GM15510 (cell line): ENCODE results near the gene SLC7A14.

Experiments
- POLR2A ChIP-seq: IDR thresholded peaks from 3 replicates; pipeline ENCODE4 v1.6.1; 2011; ENCODE audit warnings: borderline replicate concordance; ENCODE audit not compliant: insufficient read length; ENCODE audit errors: extremely low read depth

Gene SLC7A14

DNA sequence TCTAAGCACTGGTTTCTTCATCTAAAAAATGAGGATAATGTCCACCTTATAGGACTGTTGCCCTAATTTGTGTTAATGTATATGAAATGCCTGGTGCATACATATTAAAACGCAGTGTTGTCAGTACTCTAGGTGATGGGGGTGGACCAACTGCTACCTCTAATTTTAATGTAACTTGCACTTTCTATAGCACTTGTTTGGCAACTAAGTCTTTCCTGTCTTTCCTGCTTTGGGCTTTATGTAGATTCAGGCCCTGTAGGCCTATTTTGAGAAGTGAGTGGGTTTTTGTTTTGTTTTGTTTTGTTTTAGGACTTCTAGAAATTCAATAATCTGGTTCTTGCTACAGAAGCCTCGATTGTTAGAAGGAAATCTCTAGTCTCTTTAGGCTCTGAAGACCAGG lies 21.2 kb downstream of the SLC7A14 start:
- TF ChIP-seq POLR2A: no peak

GRCh38 chr3:170563712-170564423 lies 22.0 kb downstream of the SLC7A14 start:
- no peak for TF ChIP-seq POLR2A

DNA sequence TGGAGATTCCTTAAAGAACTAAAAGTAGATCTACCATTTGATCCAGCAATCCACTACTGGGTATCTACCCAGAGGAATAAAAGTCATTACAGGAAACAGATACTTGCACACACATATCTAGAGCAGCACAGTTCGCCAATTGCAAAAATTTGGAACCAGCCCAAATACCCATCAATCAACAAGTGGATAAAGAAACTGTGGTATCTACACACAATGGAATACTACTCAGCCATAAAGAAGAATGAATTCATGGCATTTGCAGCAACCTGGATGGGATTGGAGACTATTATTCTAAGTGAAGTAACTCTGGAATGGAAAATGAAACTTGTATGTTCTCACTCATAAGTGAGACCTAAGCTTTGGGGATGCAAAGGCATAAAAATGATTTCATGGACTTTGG lies 23.8 kb downstream of the SLC7A14 start:
- TF ChIP-seq POLR2A: no peak

GRCh38 chr3:170560717-170561382 lies 25.0 kb downstream of the SLC7A14 start:
- TF ChIP-seq POLR2A: no peak

DNA sequence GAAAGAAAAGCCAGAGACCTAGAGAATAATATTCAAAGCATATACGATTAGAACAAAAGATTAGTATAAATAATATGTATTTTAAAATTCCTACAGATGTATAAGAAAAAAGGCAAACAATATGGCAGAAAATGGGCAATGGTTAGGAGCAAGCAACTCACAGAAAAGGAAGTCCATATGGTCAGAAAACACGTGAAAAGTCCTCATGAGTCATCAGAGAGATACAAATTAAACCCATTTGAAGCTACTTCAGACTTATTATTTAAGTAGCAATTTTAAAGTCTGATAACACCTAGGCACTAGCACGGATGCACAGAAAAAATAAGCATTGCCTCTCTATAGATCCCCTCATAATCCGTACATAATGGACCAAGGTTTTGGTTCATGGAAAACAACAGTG lies 25.6 kb downstream of the SLC7A14 start:
- no peak for TF ChIP-seq POLR2A

DNA sequence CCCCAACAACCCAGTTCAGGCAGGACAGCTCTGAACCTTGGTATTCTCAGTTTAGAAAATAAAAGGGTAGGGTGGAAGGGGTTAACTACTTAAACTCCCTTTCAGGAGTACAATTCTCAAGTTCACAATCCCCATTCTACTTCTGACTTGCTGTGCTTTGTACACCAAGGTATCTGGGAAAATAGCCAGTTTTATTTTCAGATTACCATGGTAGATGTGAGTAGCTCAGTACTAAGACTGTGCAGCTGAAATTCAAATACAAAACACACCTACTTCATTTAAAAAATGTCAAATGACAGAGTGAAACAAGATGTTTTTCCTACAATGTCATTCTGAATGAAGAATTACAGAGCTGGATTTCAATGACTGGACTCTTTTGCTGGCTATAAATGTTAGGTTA lies 27.4 kb downstream of the SLC7A14 start:
- no peak for TF ChIP-seq POLR2A

GRCh38 chr3:170555329-170555728 lies 30.5 kb downstream of the SLC7A14 start:
- no peak for TF ChIP-seq POLR2A

DNA sequence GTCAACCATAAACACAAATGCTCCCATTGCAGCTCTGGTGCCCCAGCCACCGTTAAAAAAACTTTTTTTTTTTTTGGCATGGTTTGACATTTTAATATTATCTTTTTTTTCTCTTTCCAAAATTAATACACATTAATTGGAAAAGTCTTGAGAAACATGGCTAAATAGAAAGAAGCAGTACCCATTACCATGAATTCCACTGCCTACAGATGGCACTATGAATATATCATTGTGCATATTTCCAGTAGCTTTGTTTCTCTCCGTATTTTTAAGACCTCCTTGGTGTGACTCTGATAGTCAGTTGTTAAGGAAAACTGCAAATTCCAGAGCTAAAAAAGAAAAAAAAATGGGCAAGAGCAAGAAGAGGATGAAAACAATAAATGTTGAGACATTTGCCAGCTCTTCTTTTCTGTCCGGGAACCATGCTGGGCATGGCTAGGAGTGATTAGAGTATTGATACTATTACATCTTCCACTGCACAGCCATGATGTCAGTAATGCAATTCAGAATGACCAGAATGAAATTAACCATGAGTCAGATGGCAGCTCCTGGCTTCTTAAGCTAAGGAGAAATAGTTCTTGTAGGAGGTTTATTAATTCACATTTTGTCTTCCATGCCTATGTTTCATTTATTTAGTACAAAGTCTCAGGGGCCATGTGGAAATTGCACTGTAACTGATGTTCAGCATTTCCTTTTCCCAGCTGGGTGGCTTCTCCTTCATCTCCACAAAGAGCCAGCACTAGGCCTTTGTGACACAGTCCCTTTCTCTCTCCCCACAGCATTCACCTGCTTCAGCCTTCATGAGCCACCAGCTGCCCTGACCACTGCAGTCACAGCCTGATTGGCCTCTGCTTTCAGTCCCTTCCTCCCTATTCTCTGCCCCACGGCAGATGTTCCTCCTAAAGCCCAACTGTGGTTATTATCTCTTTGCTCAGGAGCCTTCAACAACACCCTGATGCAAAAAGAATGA lies 31.8 kb downstream of the SLC7A14 start:
- TF ChIP-seq POLR2A: no peak

DNA sequence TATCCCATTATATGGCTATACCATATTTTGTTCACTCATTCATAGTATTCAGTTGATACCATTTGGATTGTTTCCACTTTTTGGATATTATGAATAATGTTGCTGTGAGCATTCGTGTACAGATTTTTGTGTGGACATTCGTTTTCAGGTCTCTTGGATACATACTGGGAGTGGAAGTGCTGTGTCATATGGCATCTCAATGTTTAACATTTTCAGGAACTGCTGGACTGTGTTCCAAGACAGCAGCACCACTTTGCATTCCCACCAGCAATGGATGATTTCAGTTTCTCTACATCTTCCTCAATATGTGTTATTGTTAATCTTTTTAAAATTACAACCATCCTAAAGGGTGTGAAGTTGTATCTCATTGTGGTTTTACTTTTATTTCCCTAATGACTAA lies 34.6 kb downstream of the SLC7A14 start:
- no peak for TF ChIP-seq POLR2A

GRCh38 chr3:170542704-170543103 lies 43.2 kb downstream of the SLC7A14 start:
- TF ChIP-seq POLR2A: no peak

DNA sequence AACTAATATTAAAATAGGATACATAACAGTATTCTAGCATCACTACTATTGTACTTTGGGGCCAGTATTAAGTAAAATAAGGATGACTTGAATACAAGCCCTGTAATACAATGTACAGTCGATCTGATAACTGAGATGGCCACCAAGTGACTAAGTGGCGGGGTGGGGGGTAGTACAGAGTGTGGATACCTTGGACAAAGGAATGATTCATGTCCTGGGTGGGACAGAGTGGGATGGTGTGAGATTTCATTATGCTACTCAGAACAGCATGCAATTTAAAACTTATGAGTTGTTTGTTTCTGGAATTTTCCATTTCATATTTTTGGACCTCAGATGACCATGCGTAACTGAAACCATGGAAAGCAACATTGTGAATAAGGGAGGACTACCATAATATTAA lies 46.0 kb downstream of the SLC7A14 start:
- no peak for TF ChIP-seq POLR2A

DNA sequence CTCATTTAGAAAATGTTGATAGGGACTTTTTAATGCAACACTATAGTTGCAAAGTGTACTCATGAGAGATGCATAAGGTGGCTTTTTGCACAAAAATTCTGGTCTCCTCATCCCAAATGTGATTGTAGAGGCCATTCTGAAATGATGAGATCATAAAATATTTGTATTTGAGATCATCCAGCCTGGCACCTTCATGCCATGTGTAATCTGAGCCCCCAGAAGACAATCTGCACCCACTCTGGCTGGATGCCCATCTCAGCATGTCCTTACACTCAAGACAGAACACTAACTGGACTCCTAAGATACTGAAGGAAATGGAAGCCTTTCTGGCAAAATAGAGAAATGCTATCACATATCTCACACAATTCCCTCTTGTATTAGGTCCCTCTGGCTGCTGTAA lies 49.2 kb downstream of the SLC7A14 start:
- no peak for TF ChIP-seq POLR2A

DNA sequence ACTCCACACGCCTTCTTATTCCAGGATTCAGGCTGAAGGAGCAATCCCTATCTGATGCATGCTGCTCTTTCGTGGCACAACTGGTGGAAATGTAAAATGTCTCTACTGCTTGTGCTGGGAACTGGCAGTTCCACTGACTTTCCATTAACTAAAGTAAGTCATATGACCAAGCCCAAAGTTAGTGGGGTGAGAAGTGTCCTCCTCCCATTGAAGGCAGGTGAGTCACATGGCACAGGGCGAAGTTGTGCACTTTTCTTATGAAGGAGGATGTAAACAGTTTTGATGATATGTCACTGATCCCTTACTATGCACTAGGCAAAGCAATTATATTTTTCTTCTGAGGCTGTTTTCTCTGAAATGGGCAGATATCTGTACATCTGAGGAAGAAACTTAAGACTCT lies 51.6 kb downstream of the SLC7A14 start:
- no peak for TF ChIP-seq POLR2A

DNA sequence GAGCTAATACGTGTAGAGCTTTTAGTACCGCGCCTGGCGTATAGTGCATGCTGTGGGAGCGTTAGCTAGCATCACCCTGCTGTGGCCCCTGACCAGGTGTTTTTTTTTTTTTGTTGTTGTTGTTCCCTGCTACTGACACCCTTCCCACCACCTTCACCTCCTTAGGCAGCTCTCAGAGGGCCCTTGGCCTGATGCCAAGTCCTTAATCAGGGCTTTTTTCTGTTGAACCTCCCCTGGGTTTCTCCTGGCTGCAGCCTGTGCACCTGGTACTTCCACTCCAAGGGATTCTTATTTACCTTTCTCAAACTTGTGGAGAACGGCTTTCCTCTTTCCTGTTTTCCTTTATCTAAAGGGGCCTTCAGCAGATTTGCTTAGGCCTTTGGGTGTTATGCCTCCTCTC lies 53.3 kb downstream of the SLC7A14 start:
- no peak for TF ChIP-seq POLR2A

DNA sequence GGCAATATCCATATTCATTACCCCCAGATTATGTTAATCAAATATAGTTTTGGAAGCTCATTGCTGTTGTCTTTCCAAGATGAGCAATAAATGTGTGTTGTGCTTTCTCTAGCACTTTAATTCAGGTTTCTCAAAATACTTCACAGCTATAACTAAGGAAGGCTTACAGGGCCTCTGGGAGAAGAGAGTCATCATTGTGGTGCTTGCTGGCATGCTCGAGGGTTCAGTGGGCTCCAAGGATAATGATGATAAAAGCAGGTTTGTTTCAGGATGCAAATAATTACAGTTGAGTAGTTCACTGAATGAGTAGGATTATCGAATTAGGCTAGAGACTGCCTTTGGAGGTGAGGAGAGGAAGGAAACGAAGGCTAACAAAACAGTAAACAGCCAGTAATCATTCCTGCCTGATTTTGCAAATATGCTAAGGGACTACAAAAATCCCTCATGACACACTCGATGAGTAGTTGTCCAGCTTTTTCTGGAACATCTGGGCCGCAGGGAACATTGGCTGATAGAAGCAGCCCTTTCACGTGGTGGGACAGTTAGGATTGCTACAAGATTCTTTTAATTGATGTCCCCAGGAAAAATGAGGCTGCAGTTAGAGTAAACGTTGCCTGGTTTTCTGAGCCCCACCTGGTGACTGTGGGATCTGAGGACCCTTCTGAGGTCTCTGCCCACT lies 54.1 kb downstream of the SLC7A14 start:
- no peak for TF ChIP-seq POLR2A

GRCh38 chr3:170531054-170531453 lies 54.8 kb downstream of the SLC7A14 start:
- no peak for TF ChIP-seq POLR2A

DNA sequence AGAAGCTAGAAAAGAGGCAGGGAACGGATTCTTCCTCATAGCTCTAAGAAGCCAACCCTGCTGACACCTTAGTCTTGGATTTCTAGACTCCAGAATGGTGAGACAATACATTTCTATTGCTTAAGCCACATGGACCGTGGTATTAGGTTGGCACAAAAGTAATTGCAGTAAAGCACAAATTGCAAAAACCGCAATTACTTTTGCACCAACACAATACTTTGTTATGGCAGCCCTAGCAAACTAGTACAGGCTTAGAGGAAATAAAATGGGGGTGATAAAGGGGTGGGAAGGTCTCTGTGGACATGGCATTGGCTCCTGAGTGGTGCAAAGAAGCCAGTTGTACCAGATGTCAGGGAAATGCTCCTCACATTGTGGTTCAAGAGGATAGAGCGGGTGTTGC lies 56.0 kb downstream of the SLC7A14 start:
- TF ChIP-seq POLR2A: no peak
